Stimulated activated CD4-positive, alpha-beta T cell treated with anti-CD3 and anti-CD28 coated beads, Interleukin-1b, Interleukin-23, amount 100 ng/mL, for 24 hours (primary cell): ENCODE data around the gene KRT31.
"Not testable (repeated sequence)": the region's sequence is repeated elsewhere in the genome, so short reads cannot be mapped to it uniquely, and the experiment has no call there.

Experiments
- DNase-seq, 4 experiments: peaks; one replicate each; pipeline ENCODE4 v3.0.0-alpha.2; 2020; ENCODE audit warnings: low read depth in 4 of 4, low spot score in 1 of 4

Gene KRT31

DNA sequence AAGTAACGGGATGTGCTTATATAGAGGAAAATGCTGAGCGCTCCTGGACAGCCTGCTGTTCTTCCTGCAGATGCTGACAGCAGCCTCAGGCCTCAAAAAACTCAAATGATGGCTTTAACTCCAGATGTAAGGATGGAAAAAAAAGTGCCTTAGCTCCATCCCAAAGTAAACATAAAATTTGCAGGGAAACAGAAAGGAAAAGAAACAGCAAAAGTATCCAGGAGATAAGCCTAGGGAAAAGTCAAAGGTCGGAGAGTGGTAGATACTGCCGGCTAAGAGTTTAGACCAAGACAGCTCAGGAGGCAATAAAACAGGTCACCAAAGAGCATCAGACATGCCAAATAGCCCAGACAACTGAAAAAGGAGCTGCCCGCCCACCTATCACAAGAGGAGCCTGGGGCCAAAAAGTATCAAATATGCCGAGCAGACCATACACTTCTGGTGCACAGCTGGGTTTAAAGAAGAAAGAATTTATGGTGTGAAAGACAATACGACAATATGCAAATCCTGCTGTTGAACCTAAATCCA, 6.9 kb downstream of the KRT31 start:
- DNase-seq, result no peak

DNA sequence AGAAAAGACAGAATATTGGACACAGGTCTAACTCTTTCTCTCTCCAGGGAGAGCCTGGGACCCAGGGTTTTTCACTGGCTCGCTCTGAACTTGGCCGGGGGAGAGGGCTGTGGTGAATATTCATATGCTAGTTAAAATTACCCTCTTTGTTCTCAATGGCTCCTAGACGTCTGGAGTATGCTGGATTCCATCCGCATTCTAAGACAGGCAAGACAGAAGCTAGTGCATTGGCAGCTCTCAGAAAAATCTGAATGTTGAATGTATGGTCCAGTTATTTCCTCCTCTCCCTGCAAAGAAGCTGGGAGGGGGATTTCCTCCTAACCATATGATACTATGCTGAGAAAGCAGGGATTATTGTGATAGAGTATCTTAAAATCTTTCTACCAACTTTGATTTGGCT, 9.7 kb downstream of the KRT31 start:
- no peak for DNase-seq

DNA sequence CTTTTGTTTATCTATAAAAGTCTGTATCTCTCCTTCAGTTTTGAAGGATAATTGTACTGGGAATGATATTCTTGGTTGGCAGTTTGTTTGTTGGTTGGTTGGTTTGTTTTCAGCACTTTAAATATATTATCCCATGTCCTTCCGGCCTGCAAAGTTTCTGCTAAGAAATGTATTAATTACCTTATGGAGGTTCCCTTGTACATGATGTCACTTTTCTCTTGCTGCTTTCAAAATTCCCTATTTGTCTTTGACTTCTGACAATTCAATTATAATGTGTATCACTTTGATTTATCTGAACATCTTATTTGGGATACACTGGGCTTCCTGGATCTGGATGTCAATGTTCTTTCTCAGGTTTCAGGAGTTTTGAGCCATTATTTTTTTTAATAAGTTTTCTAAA, 11.2 kb downstream of the KRT31 start:
- no peak for DNase-seq

DNA sequence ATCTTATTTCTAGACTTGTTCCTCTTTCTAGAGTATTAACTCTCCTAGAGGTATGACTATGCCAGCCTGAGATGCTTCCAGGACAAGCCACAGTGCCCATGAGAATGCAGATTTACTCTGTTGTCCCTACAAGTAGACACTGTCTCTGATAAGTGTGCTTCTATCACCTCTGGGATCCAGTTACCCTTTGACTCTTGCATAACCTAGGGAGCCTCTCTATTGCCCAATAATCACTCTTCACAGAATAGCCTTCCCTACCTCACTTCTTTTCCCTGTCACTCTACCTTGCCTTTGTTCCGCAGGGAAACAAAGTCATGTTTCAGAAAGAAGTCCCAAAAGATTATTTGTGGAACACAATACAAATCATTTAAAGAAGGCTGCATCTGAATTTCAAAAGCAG, 13.7 kb downstream of the KRT31 start:
- no peak for DNase-seq

DNA sequence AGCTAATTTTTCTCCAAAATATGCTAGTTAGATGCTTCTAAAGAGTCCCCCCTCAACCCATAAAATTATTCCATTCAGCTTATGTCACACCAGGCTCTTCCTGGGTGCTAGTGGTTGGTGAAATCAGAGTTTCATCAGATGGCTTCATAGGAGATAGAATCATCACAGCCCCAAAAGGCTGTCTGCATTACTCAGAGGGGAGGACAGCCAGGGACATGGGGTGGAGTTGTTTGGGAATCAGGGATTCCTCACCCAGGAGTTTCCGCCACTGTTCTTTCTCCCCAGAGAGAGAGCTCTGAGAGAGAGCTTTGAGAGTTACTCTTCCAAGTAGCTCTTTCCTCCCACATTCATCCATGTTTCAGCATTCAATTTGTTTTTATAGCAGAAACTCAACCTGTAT, 15.0 kb downstream of the KRT31 start:
- DNase-seq, result no peak

DNA sequence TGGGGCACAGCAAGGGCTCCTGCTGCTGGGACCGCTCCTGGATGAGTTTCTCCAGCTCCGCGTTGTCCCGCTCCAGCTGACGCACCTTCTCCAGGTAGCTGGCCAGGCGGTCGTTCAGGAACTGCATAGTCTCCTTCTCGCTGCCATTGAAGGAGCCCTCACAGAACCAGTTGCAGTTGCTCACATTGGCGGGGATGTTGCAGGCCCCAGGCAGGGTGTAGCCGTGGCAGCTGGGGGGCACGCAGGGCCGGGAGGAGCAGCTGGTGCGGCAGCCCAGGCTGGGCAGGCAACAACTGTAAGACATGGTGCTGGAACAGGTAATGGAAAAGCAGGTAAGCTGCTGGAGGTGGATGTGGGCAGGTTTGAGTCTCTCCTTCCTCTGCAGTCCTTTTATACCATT, 15.5 kb downstream of the KRT31 start, which contains the start of gene KRT34:
TSS of gene KRT34 (minus strand) at position 364 of the 400 bp plus-strand sequence. CDS start at position 304, 60 bp downstream.
- DNase-seq, result not testable (repeated sequence)

DNA sequence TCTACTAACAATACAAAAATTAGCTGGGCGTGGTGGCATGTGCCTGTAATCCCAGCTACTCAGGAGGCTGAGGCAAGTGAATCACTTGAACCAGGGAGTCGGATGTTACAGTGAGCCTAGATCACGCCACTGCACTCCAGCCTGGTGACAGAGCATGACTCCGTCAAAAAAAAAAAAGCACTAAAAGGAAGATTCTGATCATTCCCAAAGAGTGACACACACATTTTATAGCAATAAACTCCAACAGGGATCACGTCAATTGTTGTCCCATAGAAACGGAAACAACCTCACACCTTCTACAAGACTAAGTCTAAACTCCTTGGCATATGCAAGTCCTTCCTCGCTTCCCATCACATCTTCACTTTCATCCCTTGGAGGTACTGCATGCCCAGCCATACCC, 17.3 kb downstream of the KRT31 start:
- not testable (repeated sequence) for DNase-seq

DNA sequence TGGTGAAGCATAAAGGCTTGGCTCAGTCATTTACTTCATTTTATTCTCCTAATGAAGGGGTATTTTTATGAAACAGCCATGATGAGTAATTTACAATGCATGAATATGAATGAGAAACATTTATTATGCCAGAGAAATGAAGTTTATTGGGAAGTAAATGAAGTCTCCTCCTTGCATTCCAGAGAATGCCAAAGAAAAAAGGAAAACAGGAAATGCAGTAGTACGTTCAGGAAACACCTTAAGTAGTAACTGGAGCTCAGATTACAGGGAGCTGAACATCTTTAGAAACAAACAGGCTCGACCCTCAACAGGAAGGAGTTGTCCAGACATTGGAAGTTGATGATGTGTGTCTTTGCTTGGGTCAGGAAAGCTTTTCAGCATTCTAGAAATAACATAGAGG, 19.9 kb downstream of the KRT31 start:
- DNase-seq, result no peak

DNA sequence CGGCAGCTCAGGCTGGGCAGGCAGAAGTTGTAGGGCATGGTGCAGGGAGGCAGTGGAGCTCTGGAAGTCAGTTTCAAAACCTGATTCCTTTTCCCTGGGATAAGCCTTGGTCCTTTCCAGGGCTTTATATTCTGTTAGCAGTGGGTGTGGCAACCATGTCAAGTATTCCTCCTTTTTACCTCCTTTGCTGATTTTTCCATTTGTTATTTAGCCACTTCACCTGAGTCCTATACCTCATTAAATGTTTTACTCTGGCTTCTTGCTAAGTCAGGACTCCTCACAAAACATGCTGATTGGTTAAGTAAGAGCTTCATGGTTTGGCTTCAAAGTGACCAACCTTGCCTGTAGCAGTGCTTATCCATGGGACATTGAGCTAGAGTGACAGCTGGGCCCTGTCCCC, 27.7 kb downstream of the KRT31 start, which contains the start of gene KRT33B:
TSS of gene KRT33B (minus strand) at position 101 of the 400 bp plus-strand sequence. CDS start at position 38, 63 bp downstream.
- DNase-seq, result no peak

DNA sequence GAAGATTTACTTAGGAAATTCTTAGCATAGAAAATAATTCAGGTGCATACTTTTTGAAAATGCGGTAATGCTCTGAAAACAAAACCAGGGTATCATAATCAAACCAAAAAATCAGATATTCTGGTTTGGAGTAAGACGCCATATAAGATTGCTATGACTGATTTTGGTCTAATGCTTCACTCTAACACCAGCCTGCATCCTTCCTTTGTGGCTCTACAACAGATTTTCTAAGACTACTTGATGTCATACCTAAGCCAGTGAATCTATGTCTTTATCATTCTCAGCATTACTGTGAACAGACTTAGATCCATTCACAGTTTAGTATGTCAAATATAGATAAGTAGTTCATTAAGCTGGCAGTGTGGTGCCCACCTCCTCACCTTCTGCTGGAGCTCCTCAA, 28.4 kb downstream of the KRT31 start:
- no peak for DNase-seq

DNA sequence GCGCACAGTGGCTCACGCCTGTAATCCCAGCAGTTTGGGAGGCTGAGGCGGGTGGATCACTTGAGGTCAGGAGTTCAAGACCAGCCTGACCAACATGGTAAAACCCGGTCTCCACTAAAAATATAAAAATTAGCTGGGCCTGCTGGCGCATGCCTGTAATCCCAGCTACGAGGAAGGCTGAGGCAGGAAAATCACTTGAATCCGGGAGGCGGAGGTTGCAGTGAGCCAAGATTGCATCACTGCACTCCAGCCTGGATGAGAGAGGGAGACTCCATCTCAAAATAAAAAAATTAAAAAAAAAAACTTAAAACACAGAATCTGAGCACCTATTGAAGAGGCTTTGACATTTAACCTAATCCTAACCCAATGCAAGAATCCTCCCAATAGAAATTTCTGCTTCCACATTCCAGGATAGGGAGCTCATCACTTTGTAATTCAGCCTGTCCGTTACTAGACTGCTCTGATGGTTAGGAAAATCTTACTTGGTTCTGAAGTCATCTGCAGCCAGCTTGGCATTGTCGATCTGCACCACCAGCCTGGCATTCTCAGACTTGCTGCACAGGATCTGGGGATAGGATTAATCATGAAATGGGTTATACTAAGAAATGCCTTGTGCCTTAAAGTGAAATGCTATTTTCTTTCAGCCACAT, 29.9 kb downstream of the KRT31 start:
- no peak for DNase-seq

DNA sequence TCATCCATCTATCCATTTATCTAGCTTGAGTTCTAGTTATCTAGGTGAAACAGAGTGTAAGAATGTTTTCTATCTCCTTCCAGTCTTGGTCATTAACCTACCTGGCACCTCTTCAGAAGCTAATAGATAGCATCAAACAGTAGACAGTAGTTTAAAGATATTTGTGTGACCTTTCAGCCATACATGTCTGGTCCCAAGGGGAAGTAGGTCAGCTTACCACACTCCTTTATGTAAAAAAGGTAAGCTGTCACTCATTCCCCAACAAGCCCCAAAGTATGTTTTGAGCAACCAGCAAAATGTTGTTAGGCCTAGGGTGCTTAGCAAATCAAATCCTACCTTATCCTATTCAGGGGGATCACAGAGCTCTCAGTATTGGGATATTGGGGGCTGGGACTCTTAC, 31.3 kb downstream of the KRT31 start:
- DNase-seq, result no peak

DNA sequence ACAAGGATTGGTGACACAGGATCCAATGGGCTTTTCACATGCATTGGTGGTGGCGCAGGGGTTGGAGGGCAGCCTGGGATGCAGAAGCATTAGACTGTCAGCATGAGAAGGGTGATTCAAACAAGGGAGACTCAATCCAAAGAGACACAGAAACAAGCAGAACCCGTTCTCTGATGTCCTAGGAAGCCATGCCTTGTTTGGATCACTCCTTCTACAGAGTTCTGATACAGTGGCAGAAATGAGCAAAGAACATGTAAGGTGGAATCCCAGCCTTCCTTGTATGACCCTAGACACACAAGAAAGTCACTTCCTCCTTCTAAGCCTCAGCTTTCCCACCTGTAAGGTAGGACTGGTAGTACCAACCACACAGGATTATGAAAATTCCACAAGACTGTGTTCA, 33.5 kb downstream of the KRT31 start:
- DNase-seq, result no peak

DNA sequence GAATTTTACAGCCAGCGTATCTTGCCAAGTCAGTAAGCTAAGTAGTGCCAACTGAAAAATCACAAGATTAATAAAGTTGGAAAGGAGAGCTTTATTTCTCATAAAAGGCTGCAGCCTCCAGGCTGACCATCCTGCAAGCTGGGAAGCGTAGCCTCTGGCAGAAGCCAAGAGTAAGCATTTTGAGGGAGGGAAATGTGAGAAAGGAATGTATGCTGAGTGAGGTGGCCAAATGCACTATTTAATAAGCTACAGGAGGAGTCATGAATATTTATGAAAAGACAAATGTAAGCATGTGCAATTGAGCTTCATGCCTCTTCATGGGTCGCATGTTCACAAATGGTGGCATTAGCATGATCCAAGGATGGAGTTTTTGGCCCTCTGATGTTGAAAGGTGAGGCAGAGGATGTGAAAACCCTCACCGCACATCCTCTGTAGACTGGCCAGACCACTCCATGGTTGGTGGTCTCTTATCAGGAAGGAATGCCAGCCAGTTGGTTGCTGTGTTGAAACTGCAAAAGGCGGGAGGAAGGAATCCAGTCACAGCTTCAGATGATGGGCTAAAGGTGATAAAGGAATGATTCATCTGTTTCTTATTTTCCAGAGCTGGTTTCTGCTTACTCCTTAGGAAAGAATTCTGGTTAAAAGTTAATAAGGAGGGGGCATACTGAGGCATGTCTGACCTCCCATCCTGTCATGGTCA, 37.0 kb downstream of the KRT31 start:
- no peak for DNase-seq

DNA sequence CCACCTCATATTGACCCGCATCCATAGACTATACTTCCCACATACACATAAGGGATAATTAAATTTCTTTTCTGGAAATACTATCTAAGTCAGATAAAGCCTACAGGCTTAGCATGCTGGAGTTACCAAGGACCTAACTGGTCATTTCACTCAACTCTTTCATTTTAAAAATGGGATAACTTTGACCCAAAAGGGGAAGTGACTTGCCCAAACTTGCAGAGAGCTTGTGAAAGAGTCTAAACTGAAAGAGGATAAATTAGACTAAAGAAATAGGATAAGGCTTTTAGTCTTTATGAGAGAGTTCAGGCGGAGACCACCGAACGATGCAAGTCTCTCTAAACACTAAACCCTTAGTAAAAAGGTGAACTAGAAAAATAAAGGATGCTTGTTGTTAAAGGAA, 42.9 kb downstream of the KRT31 start:
- DNase-seq, result no peak

DNA sequence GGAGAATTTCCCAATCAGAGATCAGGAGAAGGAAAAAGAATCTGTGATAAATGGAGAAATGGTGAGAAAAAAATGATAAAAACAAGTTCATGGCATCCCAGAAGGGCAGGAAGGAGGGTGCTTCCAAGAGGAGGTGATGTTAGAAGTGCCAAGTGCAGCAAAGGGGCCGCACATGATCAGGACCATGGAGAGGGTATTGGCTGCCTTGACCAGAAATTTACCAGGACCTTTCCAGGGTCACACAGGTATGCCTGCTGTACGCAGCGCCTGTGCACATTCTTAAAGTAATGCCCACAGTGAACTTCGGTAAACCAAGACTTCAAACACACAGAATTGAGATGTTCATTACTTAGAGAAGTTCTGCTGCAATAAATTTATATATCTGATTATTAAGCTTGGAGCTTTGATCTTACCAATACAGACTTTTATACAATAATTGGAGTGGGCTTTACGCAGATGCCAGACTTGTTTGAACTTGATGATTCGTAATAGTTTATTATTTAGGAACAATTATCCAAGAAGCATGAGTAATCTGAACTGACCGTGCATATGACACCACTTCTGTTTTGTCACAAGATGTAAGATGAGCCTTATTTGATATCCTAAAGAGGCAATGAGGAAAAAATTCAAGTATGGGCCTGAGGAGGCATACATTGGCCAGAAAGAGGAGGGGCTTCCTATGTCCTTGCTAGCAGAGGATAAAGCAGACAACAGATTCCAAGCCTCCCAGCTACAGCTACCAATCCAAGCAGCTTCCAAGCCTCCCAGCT, 44.6 kb downstream of the KRT31 start:
- DNase-seq, result no peak

DNA sequence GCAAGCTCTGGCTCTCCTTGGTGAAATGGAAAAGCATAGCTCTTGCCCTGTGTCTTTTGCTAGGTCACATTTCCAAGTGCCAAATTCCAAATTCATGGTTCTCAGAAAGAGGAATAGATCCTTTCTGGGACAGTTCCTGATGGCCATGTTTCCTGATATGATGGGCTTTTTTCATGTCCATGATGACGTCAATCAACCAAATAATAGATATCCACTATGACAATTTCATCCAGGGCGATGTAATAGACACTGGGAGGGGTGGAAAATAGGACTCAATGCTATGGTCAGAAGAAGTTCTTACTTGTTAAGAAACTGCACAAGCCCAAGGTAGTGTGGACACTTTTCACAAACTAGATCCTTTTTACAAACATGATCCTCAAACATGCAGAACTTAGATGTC, 46.2 kb downstream of the KRT31 start:
- DNase-seq, result no peak

DNA sequence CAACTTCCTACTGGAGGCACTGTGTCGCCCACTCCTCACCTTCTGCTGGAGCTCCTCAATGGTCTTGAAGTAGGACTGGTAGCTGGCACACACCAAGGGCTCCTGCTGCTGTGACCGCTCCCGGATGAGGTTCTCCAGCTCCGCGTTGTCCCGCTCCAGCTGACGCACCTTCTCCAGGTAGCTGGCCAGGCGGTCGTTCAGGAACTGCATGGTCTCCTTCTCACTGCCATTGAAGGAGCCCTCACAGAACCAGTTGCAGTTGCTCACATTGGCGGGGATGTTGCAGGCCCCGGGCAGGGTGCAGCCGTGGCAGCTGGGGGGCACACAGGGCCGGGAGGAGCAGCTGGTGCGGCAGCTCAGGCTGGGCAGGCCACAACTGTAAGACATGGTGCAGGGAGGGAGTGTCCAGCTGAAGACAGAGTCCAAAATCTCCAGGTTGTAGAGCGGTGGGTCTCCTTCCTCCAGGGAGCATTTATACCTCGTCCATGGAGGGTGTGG, 47.0 kb downstream of the KRT31 start, which contains the start of gene KRT33A:
TSS of gene KRT33A (minus strand) at position 448 of the 498 bp plus-strand sequence. CDS start at position 387, 61 bp downstream.
- DNase-seq, result not testable (repeated sequence)

DNA sequence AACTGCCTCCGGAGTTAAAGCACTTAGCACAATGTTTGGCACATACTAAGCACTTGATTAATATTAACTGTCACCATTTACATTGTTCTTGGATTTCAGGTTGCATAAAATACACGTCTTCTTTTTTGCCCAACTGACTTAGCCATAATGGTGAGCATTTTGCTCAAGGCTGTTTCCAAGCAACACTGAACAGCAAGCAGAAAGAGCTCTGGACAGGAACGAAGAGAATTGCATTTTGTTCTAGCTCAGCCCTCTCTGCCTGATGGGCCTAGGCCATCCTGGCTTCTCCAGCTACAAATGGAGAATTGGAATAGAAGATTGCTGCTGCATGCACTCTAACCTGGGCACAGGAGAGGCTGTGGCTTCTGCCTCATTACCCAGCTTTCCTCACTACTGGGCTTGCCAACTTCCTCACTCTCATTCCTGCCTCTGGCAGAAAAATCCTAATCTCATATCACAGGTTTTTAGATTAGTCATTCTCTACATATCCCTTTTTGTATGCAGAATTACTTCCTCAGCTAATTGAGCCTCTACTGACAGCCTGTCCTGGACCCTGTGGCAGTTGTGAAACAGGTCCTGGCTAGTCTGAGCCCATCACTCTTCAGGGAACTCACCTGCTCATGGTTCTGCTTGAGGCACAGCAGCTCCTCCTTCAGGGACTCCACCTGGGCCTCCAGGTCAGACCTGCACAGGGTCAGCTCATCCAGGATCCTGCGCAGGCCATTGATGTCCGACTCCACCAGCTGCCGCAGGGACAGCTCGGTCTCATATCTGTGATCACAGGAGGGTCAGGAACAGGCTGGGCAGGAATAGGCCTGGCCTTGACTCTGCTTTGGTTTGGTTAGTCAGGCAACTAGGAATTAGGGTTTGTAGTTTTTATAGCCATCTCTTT, 49.3 kb downstream of the KRT31 start:
- no peak for DNase-seq

DNA sequence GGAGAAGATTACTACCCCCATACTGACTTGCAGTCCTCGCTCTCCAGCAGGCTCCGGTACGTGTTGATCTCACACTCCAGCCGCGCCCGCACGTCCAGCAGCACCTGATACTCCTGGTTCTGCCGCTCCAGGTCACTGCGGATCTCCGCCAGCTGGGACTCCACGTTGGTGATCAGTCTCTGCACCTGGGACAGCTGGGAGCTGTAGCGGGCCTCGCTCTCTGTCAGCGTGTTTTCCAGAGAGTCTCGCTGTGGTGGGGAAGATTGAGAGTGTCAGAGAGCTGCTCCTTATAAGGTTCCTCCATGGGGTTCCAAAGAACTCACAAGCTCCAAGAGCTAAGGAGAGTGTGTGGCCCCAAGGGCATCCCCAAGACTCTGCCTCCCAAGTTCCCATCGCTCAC, 51.0 kb downstream of the KRT31 start:
- DNase-seq, result not testable (repeated sequence)
